ENCODE measurements around the gene CSK. TPM values are rescaled to one million over a fixed set of nuclear protein-coding genes. Genes with fewer than 3 reads are reported as not detected.
"Not testable (repeated sequence)": the region's sequence is repeated elsewhere in the genome, so short reads cannot be mapped to it uniquely, and the experiment has no call there.

CSK gene
- total RNA-seq, 1 donor from 2014 or later: 27.9 TPM

- no peak for DNase-seq (ENCODE audit: low read depth in 2 of 2)
Observed at GRCh38 chr15:74770211-74770903, 11.5 kb upstream of the CSK start.

GRCh38 chr15:74773329-74773728 lies 8.6 kb upstream of the CSK start:
- DNase-seq (ENCODE audit: low read depth in 2 of 2): no peak

DNA sequence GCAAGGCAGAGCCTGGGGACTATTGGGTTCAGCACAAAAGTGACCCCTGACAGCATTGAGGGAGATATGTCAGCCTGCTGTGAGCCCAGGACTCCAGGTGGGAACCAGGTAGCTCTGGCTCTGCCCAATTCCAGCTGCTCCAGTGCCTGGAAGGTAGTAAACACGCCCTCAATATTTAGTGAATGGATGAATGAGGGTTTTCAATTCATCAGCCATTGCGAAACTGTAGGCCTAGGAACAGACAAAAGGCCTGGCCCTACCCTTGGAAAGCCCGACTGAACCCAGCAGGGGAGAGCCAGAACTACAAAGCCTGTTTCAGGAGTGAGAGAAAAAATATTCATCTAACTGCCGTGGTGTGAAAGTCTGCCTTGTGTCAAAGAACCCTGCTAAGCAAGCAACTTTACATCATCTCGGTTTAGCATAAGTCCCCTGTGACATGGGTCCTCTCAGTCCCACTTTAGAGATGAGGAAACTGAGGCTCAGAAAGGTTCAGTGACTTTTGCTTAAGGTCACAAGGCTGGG lies 8.1 kb upstream of the CSK start:
- no peak for DNase-seq (ENCODE audit: low read depth in 2 of 2)

DNA sequence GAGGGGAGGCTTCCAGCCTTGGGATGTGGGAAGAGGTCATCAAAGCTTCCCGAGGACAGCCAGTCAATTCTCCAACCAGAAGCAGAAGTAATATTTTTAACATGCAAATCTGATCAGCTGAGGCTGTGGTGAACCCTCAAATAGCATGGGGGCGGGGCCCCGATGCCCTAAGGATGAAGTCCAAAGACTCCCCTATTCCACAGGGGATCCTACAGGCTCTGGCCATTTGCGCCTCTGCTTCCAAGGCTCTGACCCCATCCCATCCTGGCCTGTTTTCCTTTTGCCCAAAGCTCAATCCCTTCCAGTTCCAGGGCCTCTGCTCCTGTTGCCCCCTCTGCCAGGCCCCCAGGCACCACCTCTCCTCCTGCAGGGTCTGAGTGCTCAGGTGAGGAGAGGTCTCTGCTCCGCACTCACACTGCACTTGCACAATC lies 6.7 kb upstream of the CSK start:
- DNase-seq (ENCODE audit: low read depth in 2 of 2): no peak

DNA sequence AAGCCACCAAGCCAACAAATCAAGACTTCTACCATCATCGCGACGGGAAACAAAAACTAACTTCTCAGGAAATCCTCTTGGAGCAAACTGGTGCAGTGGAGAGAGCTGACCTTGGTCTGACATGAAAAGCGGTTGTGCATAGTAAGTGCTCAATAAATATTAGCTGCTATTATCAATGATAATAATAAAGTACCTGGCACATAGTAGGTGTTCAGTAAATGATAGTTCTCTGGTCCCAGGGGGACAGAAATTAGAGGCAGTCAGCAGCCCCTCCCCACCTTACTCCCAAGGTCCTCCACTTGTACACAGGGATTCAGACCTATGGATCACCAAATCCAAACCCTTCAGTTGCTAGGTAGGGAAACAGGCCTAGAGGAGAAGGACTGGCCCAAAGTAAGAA lies 6.0 kb upstream of the CSK start:
- DNase-seq (ENCODE audit: low read depth in 2 of 2): no peak

GRCh38 chr15:74776821-74777768 lies 4.8 kb upstream of the CSK start:
- peak in 1 of 2 donors; percentile 81 for DNase-seq (ENCODE audit: low read depth in 2 of 2)

- DNase-seq (ENCODE audit: low read depth in 2 of 2): no peak
Observed at GRCh38 chr15:74777769-74778598, 3.9 kb upstream of the CSK start.

GRCh38 chr15:74778599-74778970 lies 3.3 kb upstream of the CSK start:
- DNase-seq (ENCODE audit: low read depth in 2 of 2): no peak

GRCh38 chr15:74779162-74779648 lies 2.7 kb upstream of the CSK start:
- DNase-seq (ENCODE audit: low read depth in 2 of 2): no peak

GRCh38 chr15:74780523-74781430 lies 1.1 kb upstream of the CSK start:
- no peak for DNase-seq (ENCODE audit: low read depth in 2 of 2)

- peak in 1 of 2 donors; percentile 39 for DNase-seq (ENCODE audit: low read depth in 2 of 2)
Observed at GRCh38 chr15:74782259-74783071, 585 bp downstream of the CSK start.

DNA sequence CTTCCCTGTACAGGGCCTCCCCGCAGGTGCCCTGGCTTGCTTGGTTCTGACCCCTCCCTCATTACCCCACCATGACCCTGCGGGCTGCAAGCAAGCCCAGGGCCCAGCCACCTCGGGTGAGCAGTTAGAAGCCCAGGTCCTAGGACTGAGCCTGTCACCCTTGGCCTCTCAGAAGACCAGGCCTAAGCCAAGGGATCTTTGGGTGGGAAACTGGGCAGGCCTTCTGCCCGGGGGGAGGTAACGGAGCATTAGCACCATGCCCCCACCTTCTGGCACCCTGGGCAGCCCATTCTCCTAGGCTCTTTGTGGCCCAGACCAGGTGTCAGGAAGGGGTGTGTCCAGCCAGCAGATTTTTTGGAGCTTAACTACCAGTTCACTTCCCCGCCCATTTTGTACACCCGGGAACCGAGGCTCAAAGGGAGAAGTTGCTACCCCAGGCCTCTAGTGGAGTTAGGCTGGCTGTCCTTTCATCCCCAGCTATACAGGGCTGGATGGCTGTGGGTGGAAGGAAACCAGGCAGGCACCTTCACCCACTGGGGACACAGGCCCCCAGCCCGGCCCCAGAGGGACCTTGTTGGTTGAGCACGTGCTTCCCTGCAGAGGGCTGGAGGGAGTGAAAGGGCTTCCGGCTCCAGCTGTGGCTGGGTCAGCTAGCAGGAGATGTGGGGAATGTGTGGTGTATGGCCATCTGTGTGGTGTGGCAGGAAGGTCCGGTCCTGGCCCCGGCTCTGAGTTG lies 1.4 kb downstream of the CSK start:
- DNase-seq (ENCODE audit: low read depth in 2 of 2): peak; percentile 57 to 78

GRCh38 chr15:74783808-74784175 lies 1.9 kb downstream of the CSK start:
- no peak for DNase-seq (ENCODE audit: low read depth in 2 of 2)

DNA sequence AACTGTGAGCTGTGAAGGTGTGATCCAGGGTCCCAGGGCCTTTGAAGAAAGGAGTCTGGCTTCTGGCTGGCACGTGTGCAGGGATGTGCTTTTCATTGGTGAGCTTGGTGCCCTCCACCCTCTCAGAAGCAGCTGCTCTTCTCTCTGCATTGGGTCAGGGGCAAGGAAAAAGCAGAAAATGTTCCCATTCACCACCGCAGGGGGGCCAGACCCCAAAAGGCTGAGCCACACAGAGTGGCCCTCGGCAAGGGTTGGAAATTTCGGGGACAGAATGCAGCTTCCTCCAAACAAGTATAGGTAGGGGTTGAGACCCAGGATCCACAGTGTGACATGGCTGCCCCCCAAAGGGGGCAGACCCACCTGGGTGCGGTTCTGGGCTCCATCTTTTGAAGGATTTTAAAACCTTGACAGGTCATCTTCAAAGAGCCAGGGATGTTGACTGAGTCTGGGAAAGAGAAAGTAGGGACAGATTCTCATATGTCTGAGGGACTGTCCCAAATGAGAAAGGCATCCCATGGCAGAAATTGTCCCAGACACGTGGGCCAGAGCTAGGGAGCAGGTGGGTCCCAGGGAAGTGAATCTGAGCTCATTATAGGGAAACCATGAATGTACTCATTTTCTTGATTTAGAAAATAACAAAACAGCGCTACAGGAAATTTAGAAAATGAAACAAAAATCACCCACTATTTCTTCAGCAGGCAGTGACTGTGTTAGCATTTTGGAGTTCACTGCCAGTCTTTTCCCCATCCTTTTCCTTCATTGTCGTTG lies 2.7 kb downstream of the CSK start:
- DNase-seq (ENCODE audit: low read depth in 2 of 2): no peak

GRCh38 chr15:74785194-74786032 lies 3.5 kb downstream of the CSK start:
- DNase-seq (ENCODE audit: low read depth in 2 of 2): no peak

GRCh38 chr15:74786081-74786480 lies 4.2 kb downstream of the CSK start:
- DNase-seq (ENCODE audit: low read depth in 2 of 2): not testable (repeated sequence)

GRCh38 chr15:74786551-74787165 lies 4.8 kb downstream of the CSK start:
- DNase-seq (ENCODE audit: low read depth in 2 of 2): no peak

Measured in dermis microvascular lymphatic vessel endothelial cell (primary cell).